Measurements from ENCODE around the gene P2RX5.

The P2RX5 gene

DNA sequence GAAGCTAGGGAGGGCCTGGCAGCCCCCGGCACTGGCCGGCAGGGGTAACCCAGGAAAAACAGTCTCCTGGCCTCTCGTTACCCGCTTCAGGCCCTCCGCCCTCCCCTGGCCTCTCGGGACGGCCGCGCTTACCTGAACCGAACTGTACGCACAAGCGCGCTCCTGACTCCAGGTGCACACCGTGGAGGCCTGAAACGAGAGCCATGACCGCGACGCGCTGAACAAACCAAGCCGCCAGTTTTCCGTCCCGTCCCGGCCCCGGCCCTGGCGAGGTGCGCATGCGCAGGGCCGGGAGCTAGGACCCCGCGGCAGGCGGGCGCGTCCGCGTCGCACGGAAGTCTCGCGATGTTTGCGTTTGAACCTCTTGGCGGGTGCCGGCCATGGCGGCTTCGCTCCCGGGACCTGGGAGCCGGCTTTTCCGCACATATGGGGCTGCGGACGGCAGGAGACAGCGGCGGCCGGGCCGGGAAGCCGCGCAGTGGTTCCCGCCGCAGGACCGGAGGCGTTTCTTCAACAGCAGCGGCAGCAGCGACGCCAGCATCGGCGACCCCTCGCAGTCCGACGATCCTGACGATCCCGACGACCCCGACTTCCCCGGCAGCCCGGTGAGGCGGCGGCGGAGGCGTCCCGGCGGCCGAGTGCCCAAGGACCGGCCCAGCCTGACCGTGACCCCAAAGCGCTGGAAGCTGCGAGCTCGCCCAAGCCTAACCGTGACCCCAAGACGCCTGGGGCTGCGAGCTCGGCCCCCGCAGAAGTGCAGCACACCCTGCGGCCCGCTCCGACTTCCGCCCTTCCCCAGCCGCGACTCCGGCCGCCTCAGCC lies 27.8 kb upstream of the P2RX5 start, which contains the start of gene HASPIN:
TSS of gene HASPIN (plus strand) at position 348 of the 822 bp plus-strand sequence. CDS start at position 381, 33 bp downstream.
- Histone ChIP-seq H3K9me3 (ENCODE audit: insufficient read depth, low read length) (no peaks in the 10 kb centered on the region), H3K27me3 (ENCODE audit: insufficient read depth, insufficient read length) (no peaks in the 10 kb centered on the region), H3K9ac (ENCODE audit: insufficient read length, low read depth) (peak within 1 kb of the TSS; percentile 99), H3K4me3 (ENCODE audit: insufficient read length, low read depth) (peak within 1 kb of the TSS; percentile 93), H3K4me1 (ENCODE audit: insufficient read depth, insufficient read length) (peaks cover 2% of the 10 kb centered on the region), H3K36me3 (ENCODE audit: insufficient read depth, insufficient read length, low read length) (peaks cover 38% of the 10 kb centered on the region)
- TF ChIP-seq ZNF274 (IDR thresholded peaks at IDR 0.05; ENCODE audit: low read depth, low read length) (no peak), YY1 (IDR thresholded peaks at IDR 0.05; ENCODE audit: insufficient read depth, insufficient read length) (peak; percentile 70), SUZ12 (IDR thresholded peaks at IDR 0.05; ENCODE audit: extremely low read depth, insufficient read depth, insufficient read length) (no peak)
- peak; percentile 80 for DNase-seq (ENCODE audit: low read depth, low spot score)

DNA sequence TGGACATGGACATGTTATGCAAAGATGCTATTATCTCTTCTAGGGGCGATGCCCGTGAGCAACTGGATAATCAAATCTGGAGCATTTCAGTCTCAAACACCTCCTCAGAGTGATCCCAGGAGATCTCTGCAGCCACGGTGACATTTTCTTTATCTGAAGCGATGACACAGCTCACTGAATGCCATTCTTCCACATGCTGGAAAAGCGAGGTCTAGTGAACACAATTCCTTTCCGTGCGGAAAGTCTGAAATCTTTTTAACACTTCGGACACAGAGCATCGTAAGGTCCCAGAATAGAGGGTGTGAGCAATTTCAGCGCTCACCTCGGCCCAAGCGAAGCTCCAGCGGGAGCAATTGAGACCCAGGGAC lies 27.2 kb upstream of the P2RX5 start:
- TF ChIP-seq ZNF274 (IDR thresholded peaks at IDR 0.05; ENCODE audit: low read depth, low read length) (no peak), YY1 (IDR thresholded peaks at IDR 0.05; ENCODE audit: insufficient read depth, insufficient read length) (no peak)
- DNase-seq (ENCODE audit: low read depth, low spot score) = no peak
- Histone ChIP-seq H3K9ac (ENCODE audit: insufficient read length, low read depth) (peak overlapping the region; percentile 99), H3K4me1 (ENCODE audit: insufficient read depth, insufficient read length) (peaks cover 2% of the 10 kb centered on the region), H3K36me3 (ENCODE audit: insufficient read depth, insufficient read length, low read length) (peaks cover 43% of the 10 kb centered on the region), H3K27me3 (ENCODE audit: insufficient read depth, insufficient read length) (no peaks in the 10 kb centered on the region), H3K9me3 (ENCODE audit: insufficient read depth, low read length) (no peaks in the 10 kb centered on the region), H3K4me3 (ENCODE audit: insufficient read length, low read depth) (peak overlapping the region; percentile 93)

DNA sequence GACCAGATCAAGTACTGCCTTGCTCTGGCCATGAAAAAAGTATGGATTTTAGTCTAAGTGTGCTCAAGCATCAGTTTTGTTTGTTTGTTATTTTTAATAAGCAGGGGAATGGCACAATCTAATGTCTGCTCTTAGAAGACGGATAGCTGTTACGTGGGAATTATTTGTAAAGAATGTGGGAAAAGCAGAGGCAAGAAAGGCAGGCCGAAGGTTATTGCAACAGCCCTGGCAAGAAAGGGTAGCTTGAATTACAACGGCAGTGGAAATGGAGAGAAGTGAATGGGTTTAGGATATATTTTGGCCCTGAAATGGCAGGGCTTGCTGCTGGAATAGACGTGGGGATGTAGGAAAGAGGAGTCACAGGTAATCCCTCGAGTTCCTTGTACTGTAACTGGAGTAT lies 26.8 kb upstream of the P2RX5 start:
- peak overlapping the region; percentile 93 for H3K4me3 ChIP-seq (ENCODE audit: insufficient read length, low read depth)
- no peaks in the 10 kb centered on the region for H3K27me3 ChIP-seq (ENCODE audit: insufficient read depth, insufficient read length)
- H3K9me3 ChIP-seq (ENCODE audit: insufficient read depth, low read length) = no peaks in the 10 kb centered on the region
- peaks cover 2% of the 10 kb centered on the region for H3K4me1 ChIP-seq (ENCODE audit: insufficient read depth, insufficient read length)
- H3K36me3 ChIP-seq (ENCODE audit: insufficient read depth, insufficient read length, low read length) = peaks cover 43% of the 10 kb centered on the region
- peak overlapping the region; percentile 99 for H3K9ac ChIP-seq (ENCODE audit: insufficient read length, low read depth)
- no peak for TF ChIP-seq ZNF274 (IDR thresholded peaks at IDR 0.05; ENCODE audit: low read depth, low read length)
- no peak for TF ChIP-seq YY1 (IDR thresholded peaks at IDR 0.05; ENCODE audit: insufficient read depth, insufficient read length)
- no peak for TF ChIP-seq SUZ12 (IDR thresholded peaks at IDR 0.05; ENCODE audit: extremely low read depth, insufficient read depth, insufficient read length)
- DNase-seq (ENCODE audit: low read depth, low spot score) = no peak

DNA sequence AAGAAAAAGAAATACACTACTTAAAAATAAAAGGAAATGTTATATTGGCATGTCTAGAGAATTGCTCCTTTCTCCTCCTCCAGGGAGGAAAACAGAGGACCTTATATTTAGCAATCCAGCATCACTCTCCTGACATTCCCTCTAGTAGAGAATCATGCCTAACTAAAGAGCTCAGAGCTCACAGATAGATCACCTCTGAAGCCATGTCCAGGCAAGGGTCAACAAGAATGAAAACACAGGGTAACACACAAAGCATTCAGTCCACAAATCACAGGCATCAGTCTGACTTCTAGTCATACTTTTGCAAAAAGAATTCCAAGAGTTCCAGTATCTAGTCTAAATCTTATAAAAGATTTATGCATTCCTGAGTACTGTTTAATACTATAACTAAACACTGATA lies 23.3 kb upstream of the P2RX5 start:
- Histone ChIP-seq H3K4me1 (ENCODE audit: insufficient read depth, insufficient read length) (no peaks in the 10 kb centered on the region), H3K4me3 (ENCODE audit: insufficient read length, low read depth) (no peak overlapping the region), H3K9ac (ENCODE audit: insufficient read length, low read depth) (no peak overlapping the region), H3K9me3 (ENCODE audit: insufficient read depth, low read length) (no peaks in the 10 kb centered on the region), H3K27me3 (ENCODE audit: insufficient read depth, insufficient read length) (no peaks in the 10 kb centered on the region), H3K36me3 (ENCODE audit: insufficient read depth, insufficient read length, low read length) (peaks cover 48% of the 10 kb centered on the region)
- DNase-seq (ENCODE audit: low read depth, low spot score) = no peak
- TF ChIP-seq YY1 (IDR thresholded peaks at IDR 0.05; ENCODE audit: insufficient read depth, insufficient read length) = no peak
- no peak for TF ChIP-seq ZNF274 (IDR thresholded peaks at IDR 0.05; ENCODE audit: low read depth, low read length)
- no peak for TF ChIP-seq SUZ12 (IDR thresholded peaks at IDR 0.05; ENCODE audit: extremely low read depth, insufficient read depth, insufficient read length)

DNA sequence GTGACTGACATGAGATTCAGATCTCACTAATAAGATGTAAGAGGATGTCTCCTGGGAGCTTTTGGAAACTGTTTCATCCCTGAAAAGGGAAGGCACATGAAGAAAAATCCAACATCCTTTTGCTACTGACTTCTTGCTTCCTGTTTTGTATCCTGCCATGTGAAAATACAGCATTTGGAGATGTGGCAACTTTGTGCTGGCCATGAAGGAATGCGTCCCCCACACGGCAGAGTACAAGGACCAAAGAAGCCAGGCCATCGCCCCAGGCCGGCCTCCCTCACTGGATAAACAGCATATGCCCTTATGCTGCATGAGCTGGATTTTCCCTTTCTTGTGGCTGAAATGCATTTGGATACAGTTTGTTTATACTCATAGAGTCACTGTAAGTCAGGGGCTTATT lies 22.2 kb upstream of the P2RX5 start:
- H3K27me3 ChIP-seq (ENCODE audit: insufficient read depth, insufficient read length) = no peaks in the 10 kb centered on the region
- H3K4me1 ChIP-seq (ENCODE audit: insufficient read depth, insufficient read length) = no peaks in the 10 kb centered on the region
- H3K4me3 ChIP-seq (ENCODE audit: insufficient read length, low read depth) = no peak overlapping the region
- H3K9ac ChIP-seq (ENCODE audit: insufficient read length, low read depth) = no peak overlapping the region
- H3K36me3 ChIP-seq (ENCODE audit: insufficient read depth, insufficient read length, low read length) = peaks cover 48% of the 10 kb centered on the region
- no peaks in the 10 kb centered on the region for H3K9me3 ChIP-seq (ENCODE audit: insufficient read depth, low read length)
- DNase-seq (ENCODE audit: low read depth, low spot score) = no peak
- TF ChIP-seq ZNF274 (IDR thresholded peaks at IDR 0.05; ENCODE audit: low read depth, low read length) (no peak), SUZ12 (IDR thresholded peaks at IDR 0.05; ENCODE audit: extremely low read depth, insufficient read depth, insufficient read length) (no peak), YY1 (IDR thresholded peaks at IDR 0.05; ENCODE audit: insufficient read depth, insufficient read length) (no peak)

DNA sequence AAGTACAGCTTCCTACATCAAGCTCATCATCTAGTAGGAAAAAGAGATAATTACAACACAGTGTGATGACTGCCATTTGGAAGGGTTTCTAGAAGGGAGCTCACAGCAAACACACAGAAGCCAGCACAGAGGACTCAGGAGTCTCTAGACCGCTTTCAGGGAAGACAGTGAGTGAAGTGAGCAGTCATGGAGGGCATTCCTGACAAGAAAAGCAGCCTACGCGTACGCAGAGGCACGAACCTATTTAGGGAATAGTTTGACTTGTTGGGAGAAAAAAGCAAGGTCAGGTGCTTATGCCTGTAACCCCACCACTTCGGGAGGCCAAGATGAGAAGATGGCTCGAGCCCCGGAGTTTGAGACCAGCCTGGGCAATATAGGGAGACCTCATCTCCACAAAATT lies 19.3 kb upstream of the P2RX5 start:
- no peak for DNase-seq (ENCODE audit: low read depth, low spot score)
- Histone ChIP-seq H3K36me3 (ENCODE audit: insufficient read depth, insufficient read length, low read length) (peaks cover 60% of the 10 kb centered on the region), H3K4me3 (ENCODE audit: insufficient read length, low read depth) (no peak overlapping the region), H3K9me3 (ENCODE audit: insufficient read depth, low read length) (no peaks in the 10 kb centered on the region), H3K9ac (ENCODE audit: insufficient read length, low read depth) (no peak overlapping the region), H3K4me1 (ENCODE audit: insufficient read depth, insufficient read length) (no peaks in the 10 kb centered on the region), H3K27me3 (ENCODE audit: insufficient read depth, insufficient read length) (no peaks in the 10 kb centered on the region)
- TF ChIP-seq ZNF274 (IDR thresholded peaks at IDR 0.05; ENCODE audit: low read depth, low read length) = no peak
- no peak for TF ChIP-seq SUZ12 (IDR thresholded peaks at IDR 0.05; ENCODE audit: extremely low read depth, insufficient read depth, insufficient read length)
- TF ChIP-seq YY1 (IDR thresholded peaks at IDR 0.05; ENCODE audit: insufficient read depth, insufficient read length) = no peak

DNA sequence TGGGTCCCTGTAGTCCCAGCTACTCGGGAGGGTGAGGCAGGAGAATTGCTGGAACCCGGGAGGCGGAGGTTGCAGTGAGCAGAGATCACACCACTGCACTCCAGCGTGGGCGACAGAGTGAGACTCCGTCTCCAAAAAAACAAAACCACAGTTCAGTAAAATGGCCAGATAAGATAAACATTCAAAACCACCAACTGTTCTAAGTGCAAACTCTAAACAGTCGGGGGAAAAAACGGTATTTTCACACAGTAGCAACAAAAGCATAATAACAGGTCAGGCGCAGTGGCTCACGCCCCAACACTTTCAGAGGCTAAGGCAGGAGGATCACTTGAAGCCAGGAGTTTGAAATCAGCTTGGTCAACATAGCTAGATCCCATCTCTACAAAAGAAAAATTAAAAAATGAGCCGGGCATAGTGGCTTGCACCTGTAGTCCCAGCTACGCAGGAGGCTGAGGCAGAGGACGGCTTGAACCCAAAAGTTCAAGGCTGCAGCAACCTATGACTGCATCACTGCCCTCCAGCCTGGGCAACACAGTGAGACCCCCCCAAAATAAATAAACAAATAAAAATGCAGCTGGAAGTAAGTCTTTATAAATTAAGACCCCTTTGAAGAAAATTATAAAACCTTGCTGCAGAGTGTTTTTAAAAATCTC lies 17.0 kb upstream of the P2RX5 start:
- peaks cover 48% of the 10 kb centered on the region for H3K36me3 ChIP-seq (ENCODE audit: insufficient read depth, insufficient read length, low read length)
- no peak for TF ChIP-seq ZNF274 (IDR thresholded peaks at IDR 0.05; ENCODE audit: low read depth, low read length)
- no peak for TF ChIP-seq YY1 (IDR thresholded peaks at IDR 0.05; ENCODE audit: insufficient read depth, insufficient read length)
- TF ChIP-seq SUZ12 (IDR thresholded peaks at IDR 0.05; ENCODE audit: extremely low read depth, insufficient read depth, insufficient read length) = no peak
- no peaks in the 10 kb centered on the region for H3K9me3 ChIP-seq (ENCODE audit: insufficient read depth, low read length)
- no peak overlapping the region for H3K4me3 ChIP-seq (ENCODE audit: insufficient read length, low read depth)
- H3K27me3 ChIP-seq (ENCODE audit: insufficient read depth, insufficient read length) = no peaks in the 10 kb centered on the region
- DNase-seq (ENCODE audit: low read depth, low spot score) = no peak
- H3K9ac ChIP-seq (ENCODE audit: insufficient read length, low read depth) = no peak overlapping the region
- no peaks in the 10 kb centered on the region for H3K4me1 ChIP-seq (ENCODE audit: insufficient read depth, insufficient read length)
